HG03066 (cell line): ENCODE data around the gene RIN3.

Source experiments
- ATAC-seq: cut with Tn5 transposase; IDR thresholded peaks from one replicate; pipeline ENCODE4 v1.9.1; 2021; ENCODE audit warnings: low read depth; ENCODE audit not compliant: unreplicated experiment

Gene RIN3

DNA sequence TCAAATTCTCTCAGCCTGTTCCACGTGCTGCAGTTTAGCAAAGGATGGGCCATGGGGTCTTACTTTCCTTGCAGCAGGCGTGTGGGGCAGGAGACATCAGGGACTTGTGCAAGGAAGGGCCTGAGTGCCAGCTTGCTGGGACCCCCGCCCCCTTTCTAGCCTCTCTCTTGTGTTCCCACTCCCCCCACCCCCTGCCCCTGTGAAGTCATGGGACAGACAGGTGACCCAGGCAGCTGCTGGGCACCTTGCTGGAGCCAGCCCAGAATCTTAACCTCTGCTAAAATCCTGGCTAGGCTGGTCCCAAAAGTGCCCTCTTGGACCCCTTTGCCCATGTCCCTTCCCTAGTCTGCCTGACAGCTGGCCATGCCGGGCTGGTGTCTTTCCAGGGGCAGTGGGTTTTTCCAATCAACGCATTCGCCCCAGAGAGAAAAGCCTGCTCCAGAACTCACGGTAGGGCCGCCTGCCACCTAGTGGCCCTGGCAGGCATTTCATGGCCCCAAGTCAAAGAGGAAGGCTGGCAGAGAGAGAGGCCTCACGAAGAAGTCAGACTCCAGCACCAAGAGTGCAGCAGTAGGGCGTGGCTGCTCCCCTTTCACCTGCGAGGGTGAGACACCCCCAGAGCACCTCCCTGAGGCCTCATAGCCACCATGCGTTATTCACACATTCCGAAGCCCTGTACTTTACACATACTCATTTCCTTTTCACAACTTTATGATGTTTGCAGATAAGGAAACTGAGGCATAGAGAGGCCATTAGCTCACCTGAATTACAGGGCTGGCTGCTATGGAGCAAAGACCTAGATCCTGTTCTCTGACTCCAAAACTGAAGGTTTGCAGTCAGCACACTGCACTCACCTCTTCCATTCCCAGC lies 167.4 kb downstream of the RIN3 start:
- ATAC-seq = no peak

DNA sequence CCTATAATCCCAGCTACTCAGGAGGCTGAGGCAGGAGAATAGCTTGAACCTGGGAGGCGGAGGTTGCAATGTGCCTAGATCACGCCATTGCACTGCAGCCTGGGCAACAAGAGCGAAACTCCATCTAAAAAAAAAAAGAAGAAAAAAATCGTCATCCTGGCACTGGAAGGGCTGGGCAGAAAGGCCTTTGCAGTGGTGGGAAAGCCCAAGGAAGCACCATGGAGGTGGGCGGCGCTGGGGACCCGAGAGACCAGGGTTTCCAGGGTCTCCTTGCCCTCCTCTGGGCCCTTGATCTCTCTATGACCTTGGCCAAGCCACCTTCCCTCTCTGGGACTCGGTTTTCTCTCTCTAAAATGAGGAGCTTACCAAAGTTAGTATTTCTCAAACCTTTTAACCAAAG lies 169.5 kb downstream of the RIN3 start:
- ATAC-seq = no peak

DNA sequence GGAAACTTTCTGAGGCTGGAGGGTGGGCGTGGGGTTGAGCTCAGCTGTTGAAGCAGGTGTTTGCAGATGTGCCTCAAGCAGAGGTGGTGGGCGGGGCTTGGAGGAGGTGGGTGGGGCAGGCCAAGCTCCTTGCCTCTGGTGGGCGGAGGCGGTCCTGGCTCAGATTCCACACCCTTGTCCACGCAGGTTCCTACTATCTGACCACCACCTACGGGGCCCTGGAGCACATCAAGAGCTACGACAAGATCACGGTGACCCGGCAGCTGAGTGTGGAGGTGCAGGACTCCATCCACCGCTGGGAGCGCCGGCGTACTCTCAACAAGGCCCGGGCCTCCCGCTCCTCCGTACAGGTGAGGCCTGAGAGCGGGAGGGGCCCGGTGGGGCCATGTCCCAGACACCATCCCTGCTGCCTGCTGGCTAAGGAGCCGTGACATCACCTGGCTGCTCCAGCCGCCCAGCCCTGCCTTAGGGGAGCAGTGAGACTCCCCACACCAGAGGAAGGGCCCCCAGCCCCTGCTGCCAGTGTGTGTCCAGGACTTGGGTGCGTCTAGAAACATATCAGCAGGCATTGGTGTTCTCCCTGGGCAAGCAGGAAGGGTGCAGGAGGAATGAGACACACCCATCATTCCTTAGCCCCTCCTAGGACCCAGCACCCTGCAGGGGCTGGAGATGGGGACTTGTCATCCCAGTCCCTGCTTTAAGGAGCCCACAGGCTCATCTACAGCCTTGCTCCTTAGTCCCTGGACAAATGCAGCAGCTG lies 171.4 kb downstream of the RIN3 start:
- ATAC-seq = no peak

DNA sequence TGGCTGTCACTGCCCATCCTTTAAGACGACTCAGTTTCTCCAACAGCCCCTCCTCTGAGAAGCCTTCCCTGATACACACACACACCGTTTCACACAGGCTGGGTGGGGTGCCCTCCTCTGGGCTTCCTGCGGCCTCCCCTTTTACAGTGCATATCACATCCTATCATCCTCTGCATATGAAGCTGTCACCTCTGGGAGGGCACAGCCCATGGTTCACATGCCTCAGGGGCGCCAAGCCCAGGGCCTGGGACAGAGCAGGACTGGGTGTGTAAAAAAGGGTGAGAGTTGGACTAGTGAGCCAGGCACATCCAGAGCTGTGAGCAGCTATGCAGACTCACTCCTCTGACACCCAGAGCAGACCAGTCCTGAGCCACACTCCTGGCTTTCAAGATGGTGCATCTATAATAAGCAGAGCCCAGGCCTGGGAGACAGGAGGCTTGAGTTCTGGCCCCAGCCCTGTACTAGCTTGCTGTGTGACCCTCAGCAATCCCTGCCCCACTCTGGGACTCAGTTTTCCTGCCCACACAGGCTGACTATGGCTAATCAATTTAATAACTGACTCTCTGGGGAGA lies 172.3 kb downstream of the RIN3 start:
- no peak for ATAC-seq

DNA sequence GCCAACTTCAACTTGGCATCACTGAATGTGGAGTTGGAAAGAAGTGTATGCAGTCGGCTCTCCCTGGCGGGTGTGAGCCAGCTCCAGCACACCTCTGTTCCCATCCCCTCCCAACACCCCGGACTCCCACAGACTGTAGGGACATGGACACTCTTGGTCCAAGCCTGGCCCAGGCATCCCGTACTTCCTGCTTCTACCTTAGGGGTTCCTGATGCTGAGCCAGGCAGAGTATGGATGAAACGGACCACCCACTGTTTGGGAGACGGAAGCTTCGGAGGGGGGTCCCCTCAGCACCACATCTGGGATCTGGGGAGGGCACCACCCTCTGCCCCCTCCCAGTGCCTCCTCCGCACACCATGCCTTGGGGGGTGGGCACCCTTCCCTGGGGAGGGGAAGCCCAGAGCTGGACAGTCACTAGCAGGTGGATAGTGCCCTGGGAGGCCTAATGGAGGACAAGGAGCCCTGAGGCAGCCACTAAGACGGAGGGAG lies 172.9 kb downstream of the RIN3 start:
- ATAC-seq = no peak

DNA sequence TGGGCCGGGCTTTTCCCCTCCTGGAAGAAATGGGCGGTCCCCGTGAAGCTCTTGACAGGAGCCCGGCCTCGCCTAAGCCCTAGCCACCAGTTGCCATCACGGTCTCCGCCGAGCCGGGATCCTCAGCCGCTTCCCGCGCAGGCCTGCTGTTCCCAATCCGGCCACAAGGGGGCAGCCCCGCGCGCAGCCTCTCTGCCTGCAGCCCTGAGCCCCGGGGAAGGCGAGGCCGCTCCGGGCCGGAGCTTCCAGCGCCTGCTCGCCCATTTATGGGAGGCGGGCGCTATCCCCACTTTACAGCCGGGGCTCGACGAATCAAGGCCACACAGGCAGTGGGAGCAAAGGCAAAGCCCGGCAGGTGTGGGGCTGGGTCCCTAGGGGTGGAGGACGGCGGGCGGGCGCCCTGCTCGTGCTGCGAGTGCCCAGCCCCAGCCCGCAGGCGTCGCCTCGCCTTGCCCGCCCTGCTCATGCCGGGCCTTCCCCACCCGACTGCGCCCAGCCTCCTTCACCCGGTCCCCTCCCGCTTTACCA lies 173.4 kb downstream of the RIN3 start:
- ATAC-seq = peak; percentile 46

DNA sequence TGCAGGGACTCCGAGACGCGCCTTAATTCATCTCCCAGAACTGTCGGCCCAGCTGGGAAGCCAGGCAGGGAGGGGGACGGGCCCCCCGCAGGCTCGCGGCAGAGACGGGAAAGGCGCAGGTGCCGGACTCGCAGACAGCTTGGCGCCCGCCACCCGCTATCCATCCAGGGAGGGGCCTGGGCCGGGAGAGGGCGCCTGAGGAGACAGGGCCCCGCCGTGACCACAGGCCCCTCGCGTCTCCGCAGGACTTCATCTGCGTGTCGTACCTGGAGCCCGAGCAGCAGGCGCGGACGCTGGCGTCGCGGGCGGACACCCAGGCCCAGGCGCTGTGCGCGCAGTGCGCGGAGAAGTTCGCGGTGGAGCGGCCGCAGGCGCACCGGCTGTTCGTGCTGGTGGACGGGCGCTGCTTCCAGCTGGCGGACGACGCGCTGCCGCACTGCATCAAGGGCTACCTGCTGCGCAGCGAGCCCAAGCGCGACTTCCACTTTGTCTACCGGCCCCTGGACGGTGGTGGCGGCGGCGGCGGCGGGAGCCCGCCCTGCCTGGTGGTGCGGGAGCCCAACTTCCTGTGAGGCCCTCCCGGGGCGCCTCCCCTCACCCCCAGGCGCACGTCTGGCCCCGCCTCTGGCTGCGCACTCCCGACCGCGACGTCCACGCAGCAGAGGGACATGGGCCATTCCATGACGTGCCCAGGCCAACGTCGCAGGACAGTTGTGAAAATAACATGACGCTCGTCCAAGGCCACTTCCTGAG lies 174.3 kb downstream of the RIN3 start:
- ATAC-seq = no peak

DNA sequence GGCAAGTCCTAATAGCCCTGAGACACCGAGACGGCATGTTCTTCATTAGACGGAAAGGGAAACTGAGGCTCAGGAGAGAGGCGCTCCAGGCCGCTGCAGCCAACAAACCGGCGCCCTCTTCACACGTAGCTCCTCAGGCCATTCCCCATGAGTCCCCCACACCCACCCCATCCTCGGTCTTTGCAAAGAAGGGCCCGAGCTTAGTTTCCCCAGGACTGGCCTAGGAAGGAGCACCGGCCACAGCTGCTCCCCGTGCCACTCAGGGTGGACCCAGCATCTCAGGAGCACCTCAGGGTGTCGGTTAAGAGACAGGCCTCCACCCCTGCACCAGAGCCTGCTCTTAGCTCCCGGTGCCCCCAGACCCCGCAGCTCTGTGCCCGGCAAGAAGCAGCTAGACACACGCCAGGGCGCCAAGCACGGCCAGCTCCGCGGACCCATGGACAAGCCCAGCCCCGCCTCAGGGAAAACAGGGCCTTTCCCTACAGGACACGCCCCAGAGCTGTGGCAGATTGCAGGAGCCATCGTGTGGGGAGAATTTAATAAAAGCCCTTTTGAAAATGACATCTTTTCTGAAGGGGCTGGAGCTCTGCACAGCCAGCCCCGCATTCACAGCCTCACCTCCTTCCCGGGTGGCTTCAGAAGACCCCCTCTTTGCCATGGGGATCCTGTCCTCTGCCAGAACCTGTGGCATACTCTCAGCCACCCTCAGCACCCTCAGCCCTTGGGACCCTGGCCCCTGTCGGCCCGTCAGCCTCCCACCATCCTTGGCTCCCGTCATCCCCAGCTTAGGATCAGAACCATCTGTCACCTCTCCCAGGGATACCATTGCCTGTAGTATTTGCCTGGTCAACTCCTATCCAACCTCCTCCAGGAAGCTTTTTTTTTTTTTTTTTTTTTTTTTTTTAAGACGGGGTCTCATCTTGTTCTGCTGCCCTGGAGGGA lies 175.1 kb downstream of the RIN3 start:
- no peak for ATAC-seq

DNA sequence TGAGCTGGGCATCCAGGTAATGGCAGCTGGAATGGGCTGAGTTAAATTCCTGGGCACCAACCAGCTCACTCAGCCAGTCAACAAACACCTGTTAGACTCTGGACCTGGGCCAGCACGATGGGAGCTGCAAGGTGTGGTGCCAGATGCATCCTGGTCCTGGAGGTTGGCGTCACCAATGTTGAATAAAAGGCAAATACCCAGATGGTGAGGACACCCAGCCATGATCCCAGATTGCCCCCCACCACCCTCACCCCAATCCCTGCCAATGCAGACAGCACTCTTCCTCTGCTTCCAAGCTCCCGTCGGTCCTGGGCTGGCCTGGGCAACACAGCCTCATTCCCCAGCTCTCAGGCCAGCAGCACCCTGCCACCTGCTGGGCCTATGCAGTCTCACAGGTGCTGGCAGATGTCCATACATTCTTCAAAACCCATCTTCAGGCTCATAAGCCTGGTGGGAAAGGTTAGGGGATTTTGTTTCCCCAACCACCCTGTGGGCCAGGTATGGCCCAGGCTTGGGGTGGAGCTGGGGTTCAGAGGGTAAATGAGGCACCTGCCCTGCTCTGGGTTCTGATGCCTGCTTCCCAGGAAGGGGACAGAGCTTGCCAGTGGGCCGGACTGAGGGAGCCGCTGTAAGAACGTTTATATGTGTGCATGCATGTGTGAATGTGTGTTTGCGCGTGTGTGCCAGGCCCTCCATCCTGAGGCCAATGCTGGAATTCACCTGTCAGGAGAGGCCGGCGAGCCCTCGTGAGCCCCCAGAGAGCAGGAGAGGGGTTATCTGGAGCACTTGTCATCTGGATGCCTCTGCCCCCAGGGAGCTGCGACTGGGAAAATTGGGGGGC lies 176.8 kb downstream of the RIN3 start:
- ATAC-seq = no peak

DNA sequence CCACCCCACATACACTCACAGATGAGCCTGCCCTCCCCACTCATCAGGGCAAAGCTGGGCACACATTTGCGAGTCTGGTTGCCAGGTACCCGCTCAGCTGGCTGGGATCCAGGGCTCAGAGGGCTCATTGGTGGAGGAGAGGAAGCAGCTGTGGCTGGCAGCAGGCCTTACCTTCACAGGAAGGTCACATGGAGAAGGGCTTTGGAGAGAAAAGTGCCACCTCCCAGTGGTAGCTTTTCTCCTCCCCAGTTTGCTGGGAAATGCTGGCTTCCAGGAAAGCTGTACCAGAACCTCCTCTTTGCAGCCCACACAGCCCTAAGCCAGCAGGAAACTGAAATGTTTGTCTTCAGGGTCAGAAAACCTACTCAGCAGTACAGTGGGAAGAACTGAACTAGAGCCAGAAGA lies 179.2 kb downstream of the RIN3 start:
- no peak for ATAC-seq

DNA sequence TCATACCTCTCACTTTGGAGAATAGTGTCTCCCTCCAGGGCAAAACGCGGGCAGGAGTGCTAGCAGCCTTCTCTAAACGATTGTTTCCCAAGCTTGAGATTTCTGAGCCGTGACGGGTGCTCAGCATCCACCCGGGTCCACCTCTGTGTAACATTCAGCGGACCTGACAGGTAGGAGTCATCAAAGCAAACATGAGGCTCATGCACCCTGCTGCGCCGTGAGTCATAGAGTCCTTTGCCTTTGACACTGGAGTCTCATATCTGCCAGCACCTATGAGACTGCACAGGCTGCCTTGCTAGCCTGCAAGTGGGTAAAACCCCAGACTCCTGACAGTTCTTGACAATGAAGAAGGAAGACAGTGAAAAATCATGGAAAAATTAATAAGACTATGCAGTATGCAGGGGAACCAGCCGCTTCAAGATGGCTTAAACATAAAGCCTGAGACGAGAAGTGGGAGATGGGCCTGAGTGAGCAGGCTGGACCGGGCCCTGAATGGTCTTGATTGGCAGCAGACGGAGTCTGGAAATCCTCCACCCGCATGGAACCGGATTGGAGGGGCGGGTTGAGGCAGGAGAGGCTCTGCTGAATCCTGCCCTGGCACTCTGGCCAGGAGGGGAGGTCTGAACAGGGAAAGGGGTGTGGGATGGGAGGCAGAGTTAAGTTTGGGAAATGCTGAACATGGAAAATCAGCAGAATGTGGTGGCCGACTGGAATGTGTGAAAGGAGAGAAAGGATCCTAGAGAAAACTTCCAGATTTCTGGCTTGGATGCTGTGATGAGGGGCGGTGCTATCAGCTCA lies 180.6 kb downstream of the RIN3 start:
- no peak for ATAC-seq

DNA sequence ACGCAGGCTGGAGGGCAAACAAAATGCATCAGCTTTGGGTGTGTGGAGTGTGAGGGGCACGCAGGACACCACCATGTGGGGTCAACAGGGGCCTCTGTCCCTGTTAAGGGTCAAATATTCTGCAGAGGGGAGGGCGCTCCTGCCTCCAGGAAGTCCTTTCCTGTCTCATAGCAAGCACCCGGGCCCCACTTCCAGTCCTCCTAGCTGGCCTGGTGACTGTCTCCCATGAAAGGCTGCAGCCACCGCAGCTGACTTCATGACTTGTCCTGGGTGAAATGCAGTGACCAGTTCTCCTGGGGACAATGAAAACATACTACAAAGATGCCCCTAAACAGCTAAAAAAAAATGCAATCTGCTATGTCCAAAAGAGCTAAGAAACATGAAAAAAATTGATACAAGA lies 181.2 kb downstream of the RIN3 start:
- no peak for ATAC-seq

DNA sequence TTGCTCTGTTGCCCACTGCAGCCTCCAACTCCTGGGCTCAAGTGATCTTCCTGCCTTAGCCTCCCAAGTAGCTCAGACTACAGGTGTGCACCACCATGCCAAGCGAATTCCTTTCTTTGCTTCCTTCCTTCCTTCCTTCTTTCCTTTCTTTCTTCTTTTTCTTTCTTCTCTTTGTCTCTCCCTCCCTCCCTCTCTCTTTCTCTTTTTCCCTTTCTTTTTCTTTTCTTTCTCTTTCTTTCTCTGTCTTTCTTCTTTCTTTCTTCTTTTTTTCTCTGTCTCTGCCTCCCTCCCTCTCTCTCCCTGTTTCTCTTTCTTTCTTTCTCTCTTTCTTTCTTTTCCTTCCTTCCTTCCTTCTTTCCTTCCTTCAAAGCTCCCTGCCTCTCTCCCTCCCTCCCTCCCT lies 182.0 kb downstream of the RIN3 start:
- no peak for ATAC-seq

DNA sequence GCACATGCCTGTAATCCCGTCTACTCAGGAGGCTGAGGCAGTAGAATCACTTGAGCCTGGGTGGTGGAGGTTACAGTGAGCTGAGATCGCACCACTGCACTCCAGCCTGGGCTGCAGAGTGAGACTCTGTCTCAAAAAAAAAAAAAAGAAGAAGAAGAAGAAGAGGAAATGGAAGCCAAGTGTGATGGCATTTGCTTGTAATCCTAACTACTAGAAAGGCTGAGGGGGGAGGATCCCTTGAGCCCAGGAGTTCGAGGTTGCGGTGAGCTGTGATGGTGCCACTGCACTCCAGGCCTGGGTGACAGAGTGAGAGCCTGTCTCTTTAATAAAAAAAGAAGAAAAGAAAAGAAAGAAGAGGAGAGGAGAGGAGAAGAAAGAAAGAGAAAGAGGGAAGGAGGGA lies 182.8 kb downstream of the RIN3 start:
- ATAC-seq = no peak

DNA sequence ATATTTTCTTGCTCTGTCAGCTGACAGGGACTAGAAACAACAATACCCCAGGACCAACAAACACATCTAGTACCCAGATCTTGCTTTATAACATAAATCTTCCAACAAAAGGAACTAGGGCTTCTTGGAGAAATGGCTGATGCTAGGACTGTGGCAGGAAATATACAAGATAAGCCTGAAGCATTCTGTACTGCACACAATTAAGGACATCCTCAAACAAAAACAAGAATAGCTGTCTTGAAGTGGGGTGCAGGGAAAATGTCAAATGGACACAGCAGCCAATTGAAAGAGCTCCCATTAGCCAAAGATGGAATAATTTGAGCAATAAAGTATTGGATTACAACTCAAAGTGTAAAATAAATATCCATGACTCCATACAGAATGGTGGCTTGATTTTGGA lies 184.8 kb downstream of the RIN3 start:
- no peak for ATAC-seq

DNA sequence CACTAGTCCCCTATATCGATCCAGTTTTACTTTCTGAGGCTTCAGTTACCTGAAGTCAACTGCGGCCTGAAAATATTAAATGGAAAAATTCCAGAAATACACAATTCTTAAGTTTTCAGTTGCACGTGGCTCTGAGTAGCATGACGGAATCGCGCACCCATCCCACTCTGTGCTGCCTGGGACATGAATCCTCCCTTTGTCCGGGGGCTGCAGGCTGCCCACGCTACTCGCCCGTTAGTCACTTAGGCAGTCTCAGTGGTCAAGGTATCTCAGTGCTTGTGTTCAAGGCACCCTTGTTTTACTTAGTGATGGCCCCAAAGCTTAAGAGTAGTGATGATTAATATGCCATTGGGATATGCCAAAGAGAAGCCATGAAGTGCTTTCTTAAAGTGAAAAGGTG lies 188.2 kb downstream of the RIN3 start:
- no peak for ATAC-seq

DNA sequence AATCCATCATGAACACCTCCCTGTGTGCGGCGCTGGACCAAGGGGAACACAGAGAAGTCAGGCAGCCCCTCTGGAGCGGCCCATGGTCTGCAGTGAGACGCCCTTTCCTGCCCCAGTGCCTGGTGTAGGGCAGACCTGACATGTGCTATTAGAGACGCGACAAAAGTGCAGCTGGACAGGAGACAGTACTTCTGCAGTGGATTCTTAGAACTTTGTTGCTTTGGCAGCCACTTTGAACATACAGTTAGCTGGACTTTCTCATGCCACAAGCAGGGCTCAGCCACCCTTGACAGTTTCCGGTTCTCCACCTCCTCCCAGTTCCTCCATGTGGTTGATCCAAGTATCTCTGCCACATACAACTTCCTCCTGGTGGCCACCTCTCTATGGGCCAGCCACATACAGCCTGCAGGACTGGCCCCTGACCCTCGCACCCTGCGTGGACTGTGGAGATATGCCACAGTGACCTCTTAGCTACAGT lies 188.9 kb downstream of the RIN3 start:
- ATAC-seq = no peak

DNA sequence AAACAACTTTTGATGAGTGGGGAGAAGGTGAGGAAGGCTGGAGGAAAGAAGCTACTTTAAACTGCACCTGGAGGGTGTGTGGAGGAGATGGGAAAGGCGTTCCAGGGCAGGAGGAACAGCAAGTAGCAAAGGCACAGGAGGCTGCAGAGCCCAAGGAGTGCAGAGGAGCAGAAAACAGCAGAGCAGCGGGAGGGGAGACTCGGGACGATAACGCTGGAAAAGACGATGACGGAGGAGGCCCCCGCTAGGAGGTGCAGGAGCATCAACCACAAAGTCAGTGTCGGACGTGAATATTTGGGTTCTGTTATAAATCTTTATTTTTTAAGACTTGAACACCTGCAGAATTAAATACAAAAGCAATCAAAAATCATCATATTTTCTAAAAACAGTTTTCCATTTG lies 189.9 kb downstream of the RIN3 start:
- ATAC-seq = no peak
